NCI-H128 (cell line): Measurements from ENCODE around the gene DHCR7.

Experiments used
- DNase-seq: peaks from one replicate; lab custom pipeline; 2025; ENCODE audit not compliant: unreplicated experiment; lab: John Stamatoyannopoulos, UW

The DHCR7 gene

DNA sequence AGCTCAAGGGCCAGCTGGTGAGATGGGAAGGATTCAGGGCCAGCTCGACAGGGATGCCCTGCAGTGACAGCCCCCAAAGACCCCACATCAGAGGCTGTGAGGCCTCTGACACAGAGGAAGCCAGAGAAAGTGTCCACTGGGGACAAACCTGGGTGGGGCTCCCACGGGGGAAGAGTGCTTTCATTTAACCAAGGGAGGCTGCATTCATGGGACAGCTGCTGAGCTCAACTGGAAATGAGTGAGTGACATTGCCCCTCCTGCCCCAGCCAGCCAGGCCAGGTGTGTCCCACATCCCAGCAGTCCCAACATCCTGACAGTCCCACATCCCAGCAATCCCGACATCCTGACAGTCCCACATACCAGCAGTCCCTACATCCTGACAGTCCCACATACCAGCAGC lies 61.0 kb downstream of the DHCR7 start:
- no peak for DNase-seq

- no peak for DNase-seq
Observed at GRCh38 chr11:71386202-71386601, 62.0 kb downstream of the DHCR7 start.

GRCh38 chr11:71385091-71385490 lies 63.1 kb downstream of the DHCR7 start:
- DNase-seq, result no peak

DNA sequence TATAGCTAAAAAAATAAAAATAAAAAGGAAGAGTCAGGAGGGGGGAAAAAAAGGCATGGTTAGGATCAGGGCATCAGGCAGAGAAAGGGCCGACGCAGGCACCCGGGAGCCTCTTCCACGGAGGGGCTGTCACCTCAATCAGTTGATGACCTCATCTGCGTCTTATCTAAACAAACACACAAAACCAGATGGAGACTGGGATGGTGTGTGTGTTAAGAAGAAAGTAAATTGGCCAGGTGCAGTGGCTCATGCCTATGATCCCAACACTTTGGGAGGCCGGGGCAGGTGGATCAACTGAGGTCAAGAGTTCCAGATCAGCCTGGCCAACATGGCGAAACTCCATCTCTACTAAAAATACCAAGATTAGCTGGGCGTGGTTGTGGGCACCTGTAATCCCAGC lies 63.6 kb downstream of the DHCR7 start:
- DNase-seq, result no peak
